HFF-Myc (cell line): ENCODE results near the gene CADPS.

Experiments
- DNase-seq: peaks from one replicate; pipeline ENCODE4 v3.0.0-alpha.2; 2011; ENCODE audit warnings: low read depth; ENCODE audit errors: extremely low read depth
- H3K4me3 ChIP-seq: replicated peaks from 2 replicates; pipeline ENCODE4 v1.5.1; 2011; ENCODE audit warnings: low read depth, mild to moderate bottlenecking, control low read depth, low read length
- TF ChIP-seq, protein P1 (sequence below): IDR thresholded peaks from 2 replicates; pipeline ENCODE4 v1.5.1; 2012; ENCODE audit warnings: mild to moderate bottlenecking, low read depth, low read length, control low read depth; ENCODE audit errors: missing control alignments

Gene CADPS

DNA sequence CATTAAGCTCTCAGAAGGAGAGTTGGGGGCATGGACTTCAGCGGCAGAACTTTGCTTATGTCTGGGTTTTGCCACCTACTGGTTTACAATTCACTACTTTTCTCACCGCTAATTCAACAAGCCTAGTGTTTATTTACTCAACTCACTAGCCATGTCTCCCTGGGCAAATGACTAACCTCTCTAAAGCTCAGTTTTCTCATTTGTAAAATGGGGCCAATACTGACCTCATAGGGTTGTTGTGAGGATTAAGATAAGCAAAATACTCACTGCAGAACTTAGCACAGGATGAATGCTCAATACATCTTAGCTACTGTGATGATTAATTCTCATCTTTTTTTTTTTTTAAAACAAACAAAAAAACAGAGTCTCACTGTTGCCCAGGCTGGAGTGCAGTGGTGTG, 106.3 kb downstream of the CADPS start:
- H3K4me3 ChIP-seq = no peak overlapping the region
- TF ChIP-seq, protein P1, sequence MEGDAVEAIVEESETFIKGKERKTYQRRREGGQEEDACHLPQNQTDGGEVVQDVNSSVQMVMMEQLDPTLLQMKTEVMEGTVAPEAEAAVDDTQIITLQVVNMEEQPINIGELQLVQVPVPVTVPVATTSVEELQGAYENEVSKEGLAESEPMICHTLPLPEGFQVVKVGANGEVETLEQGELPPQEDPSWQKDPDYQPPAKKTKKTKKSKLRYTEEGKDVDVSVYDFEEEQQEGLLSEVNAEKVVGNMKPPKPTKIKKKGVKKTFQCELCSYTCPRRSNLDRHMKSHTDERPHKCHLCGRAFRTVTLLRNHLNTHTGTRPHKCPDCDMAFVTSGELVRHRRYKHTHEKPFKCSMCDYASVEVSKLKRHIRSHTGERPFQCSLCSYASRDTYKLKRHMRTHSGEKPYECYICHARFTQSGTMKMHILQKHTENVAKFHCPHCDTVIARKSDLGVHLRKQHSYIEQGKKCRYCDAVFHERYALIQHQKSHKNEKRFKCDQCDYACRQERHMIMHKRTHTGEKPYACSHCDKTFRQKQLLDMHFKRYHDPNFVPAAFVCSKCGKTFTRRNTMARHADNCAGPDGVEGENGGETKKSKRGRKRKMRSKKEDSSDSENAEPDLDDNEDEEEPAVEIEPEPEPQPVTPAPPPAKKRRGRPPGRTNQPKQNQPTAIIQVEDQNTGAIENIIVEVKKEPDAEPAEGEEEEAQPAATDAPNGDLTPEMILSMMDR = no peak
- no peak for DNase-seq

DNA sequence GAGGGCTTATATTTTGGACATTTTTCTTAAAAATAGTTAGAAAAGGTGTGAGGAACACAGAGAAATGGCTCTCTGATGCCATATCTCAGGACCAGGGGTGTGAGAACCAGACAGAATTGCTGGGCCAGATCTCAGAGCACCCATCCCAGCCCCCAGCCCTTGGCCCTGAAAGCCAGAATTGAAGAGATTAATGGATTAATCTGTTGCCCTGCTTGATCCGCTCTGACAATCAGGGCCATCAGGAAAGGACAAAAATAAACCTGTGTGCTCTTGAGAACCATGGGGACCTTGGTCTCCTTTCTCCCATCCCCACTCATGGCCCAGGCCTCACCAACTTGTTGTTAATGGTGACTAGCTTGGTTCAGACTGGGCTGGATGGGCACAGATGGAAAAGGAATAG, 113.5 kb downstream of the CADPS start:
- DNase-seq = no peak
- no peak overlapping the region for H3K4me3 ChIP-seq
- TF ChIP-seq, protein P1 = no peak

DNA sequence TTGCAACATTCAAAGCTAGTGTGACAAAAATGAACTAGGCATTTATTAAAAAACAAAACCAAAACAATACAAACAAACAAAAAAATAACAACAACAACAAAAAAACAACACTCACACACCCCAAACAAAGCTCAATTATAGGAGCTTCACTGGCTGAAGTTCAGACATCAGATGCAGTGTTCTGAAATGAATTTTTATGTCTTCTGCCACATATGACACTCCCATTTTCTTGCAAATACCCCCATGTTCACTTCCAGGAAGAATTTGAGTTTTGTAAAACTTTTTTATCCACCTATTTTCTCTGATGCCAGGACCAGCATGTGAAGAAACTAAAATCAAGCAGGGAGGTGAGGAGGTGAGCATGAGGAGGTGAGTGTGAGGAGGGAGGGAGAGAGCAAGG, 113.9 kb downstream of the CADPS start:
- DNase-seq = no peak
- H3K4me3 ChIP-seq = no peak overlapping the region
- TF ChIP-seq, protein P1 = no peak

DNA sequence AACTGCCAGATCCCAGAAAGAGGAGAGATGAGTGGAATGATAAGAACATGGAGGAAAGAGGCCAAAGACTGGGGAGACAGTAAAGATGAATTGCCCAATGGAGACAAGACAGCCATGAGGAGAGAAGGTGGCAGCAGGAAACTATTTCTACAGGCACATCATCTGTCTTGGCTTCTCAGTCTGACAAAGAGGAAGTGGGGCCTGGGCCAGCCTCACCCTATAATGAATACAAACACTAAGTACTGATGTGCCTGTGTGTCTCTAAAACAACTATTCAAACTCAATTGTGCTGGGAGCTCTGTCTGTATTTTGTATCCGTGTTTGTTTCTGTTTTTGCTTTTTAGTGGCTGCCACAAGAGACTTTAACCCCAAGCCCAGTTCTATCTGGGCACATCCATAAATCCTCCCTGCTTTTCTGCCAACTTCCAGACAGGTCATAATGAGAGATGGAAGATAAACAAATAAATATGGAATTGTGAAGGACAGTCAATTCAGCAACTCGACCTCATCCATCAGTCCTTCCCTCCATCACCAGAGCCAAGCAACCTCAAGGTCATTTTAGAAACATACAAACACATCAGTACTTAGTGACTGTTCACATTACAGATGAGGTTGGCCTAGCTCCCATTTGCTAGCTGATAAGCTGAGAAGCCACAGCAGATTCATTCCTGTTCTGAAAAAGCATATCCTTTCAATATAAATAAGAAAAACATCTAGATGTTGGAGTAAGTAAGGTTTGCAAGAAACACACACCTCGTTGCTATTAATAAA, 116.7 kb downstream of the CADPS start:
- H3K4me3 ChIP-seq = no peak overlapping the region
- TF ChIP-seq, protein P1 = no peak
- no peak for DNase-seq

DNA sequence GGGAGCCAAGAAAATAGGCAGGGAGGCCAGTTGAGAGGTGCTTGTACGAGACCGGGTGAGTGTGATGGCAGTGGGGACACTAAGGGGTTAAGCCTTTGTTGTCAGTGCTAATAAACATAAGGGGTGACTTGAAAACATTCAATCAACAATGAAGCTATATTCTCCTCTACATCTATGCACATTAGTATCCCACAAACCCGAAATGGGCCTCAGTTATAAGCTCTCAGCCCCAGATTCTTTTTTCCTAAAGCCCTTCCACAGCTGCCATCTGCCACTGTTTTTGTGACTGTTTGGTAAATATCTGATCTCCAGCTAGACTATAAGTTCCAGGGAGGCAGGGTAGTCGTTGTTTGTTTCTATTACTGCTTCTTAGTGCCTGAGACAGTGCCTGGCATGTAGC, 118.2 kb downstream of the CADPS start:
- no peak overlapping the region for H3K4me3 ChIP-seq
- DNase-seq = no peak
- TF ChIP-seq, protein P1 = no peak

DNA sequence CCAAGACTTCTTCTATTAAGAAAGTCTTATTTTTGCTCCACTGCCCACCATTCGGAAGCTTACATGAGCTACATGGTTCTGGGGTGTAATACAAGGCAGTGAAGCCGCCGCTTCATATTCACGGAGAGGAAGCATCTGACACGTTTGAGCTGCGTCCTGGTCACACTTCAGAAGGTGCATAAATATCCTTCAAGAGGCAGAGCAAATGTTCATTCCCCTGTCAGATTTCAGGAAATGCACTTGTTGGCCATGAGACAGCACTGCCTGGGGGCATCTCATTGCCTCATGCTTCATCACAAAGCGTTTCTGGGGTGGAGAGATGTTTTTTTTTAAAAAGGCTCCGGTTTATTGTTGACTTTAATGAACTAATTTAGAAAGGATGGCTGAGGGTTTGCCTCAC, 119.9 kb downstream of the CADPS start:
- no peak overlapping the region for H3K4me3 ChIP-seq
- peak; percentile 1 for DNase-seq
- TF ChIP-seq, protein P1 = no peak

DNA sequence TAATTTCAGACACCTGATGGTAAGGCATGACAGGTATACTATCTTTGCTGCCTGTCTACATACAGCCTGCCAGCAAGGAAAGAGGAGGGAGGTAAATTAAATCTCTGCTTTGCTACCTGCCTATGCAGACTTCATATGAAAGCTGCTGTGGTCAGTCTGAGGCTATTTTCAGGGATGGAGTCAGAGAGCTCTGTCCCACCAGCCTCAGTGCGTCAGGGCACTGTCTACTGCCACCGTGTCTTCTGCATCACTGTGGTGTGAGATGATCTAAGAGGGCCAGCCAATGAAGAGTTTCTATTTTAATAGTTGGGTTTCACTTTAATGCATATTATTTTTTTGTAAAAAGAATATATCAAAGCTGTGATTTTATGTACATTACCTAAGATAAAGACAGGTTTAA, 125.6 kb downstream of the CADPS start:
- TF ChIP-seq, protein P1 = no peak
- H3K4me3 ChIP-seq = no peak overlapping the region
- DNase-seq = no peak
